HEK293 (cell line): Measurements from ENCODE around the gene NFIX.

Experiments
- CTCF ChIA-PET: fragments of 350-600 bp; formaldehyde crosslinking; extraction: SDS; loops from one replicate; lab custom pipeline; 2021; ENCODE audit warnings: antibody characterized with exemption; lab: Yijun Ruan, JAX
- POLR2A ChIA-PET: fragments of 300-600 bp; formaldehyde crosslinking; extraction: SDS; loops from one replicate; lab custom pipeline; 2020; ENCODE audit warnings: antibody characterized with exemption, inconsistent platforms; lab: Yijun Ruan, JAX
- H3K27ac ChIP-seq: fragments of 200-500 bp; sonication (Bioruptor generic); 2 replicates; pipeline ENCODE4 v1.5.1; 2014; ENCODE audit warnings: low read depth, low read length, control low read depth, inconsistent platforms; ENCODE audit errors: extremely low read depth
- H3K36me3 ChIP-seq, 2 experiments: fragments of 200-500 bp in 1 of 2; sonication (Bioruptor generic) in 1 of 2; 1 replicate in 1 of 2; 2 replicates in 1 of 2; pipeline ENCODE4 v1.5.1; 2014 to 2017; ENCODE audit warnings: inconsistent platforms in 2 of 2, low read length in 2 of 2; ENCODE audit not compliant: control insufficient read depth in 2 of 2, insufficient read depth in 1 of 2
- H3K4me1 ChIP-seq: fragments of 200-500 bp; sonication (Bioruptor generic); 2 replicates; pipeline ENCODE4 v1.5.1; 2014; ENCODE audit warnings: mild to moderate bottlenecking, low read length, inconsistent platforms; ENCODE audit not compliant: control insufficient read depth, insufficient read depth
- H3K4me3 ChIP-seq: 2 replicates; pipeline ENCODE4 v1.5.1; 2011; ENCODE audit warnings: low read depth, mild to moderate bottlenecking, control low read depth, low read length, moderate library complexity
- H3K9me3 ChIP-seq: fragments of 200-500 bp; sonication (Bioruptor generic); 2 replicates; pipeline ENCODE4 v1.5.1; 2014; ENCODE audit warnings: low read depth, low read length, inconsistent platforms; ENCODE audit not compliant: control insufficient read depth, insufficient read depth
- KLF17 ChIP-seq: fragments of 450-650 bp; formaldehyde crosslinking; IDR thresholded peaks from 2 replicates; pipeline ENCODE4 v1.5.1; 2016; ENCODE audit warnings: missing biosample characterization, missing genetic modification characterization
- KLF9 ChIP-seq: fragments of 450-650 bp; formaldehyde crosslinking; IDR thresholded peaks from 2 replicates; pipeline ENCODE4 v1.5.1; 2016; ENCODE audit warnings: missing biosample characterization, missing genetic modification characterization, low read depth
- MYNN ChIP-seq: fragments of 450-650 bp; formaldehyde crosslinking; IDR thresholded peaks from 2 replicates; pipeline ENCODE4 v1.5.1; 2016; ENCODE audit warnings: missing biosample characterization, missing genetic modification characterization, borderline replicate concordance
- PRDM1 ChIP-seq: fragments of 450-650 bp; formaldehyde crosslinking; IDR thresholded peaks from 2 replicates; pipeline ENCODE4; 2016; ENCODE audit warnings: missing biosample characterization, missing genetic modification characterization
- REPIN1 ChIP-seq: fragments of 450-650 bp; formaldehyde crosslinking; IDR thresholded peaks from 2 replicates; pipeline ENCODE4 v1.5.1; 2017; ENCODE audit warnings: missing biosample characterization, missing genetic modification characterization, low read depth
- ZBTB11 ChIP-seq: fragments of 450-650 bp; formaldehyde crosslinking; conservative IDR thresholded peaks from 2 replicates; pipeline ENCODE4 v1.5.1; 2016; ENCODE audit warnings: low read depth, missing biosample characterization, missing genetic modification characterization
- ZBTB20 ChIP-seq: fragments of 450-650 bp; formaldehyde crosslinking; IDR thresholded peaks from 2 replicates; pipeline ENCODE4 v1.5.1; 2016; ENCODE audit warnings: missing biosample characterization, missing genetic modification characterization
- ZFP69B ChIP-seq: fragments of 450-650 bp; formaldehyde crosslinking; IDR thresholded peaks from 2 replicates; pipeline ENCODE4 v1.5.1; 2016; ENCODE audit warnings: missing biosample characterization, missing genetic modification characterization
- ZNF138 ChIP-seq: fragments of 450-650 bp; formaldehyde crosslinking; IDR thresholded peaks from 2 replicates; pipeline ENCODE4 v1.5.1; 2016; ENCODE audit warnings: missing biosample characterization, missing genetic modification characterization, borderline replicate concordance
- ZNF202 ChIP-seq: fragments of 450-650 bp; formaldehyde crosslinking; IDR thresholded peaks from 2 replicates; pipeline ENCODE4 v1.5.1; 2016; ENCODE audit warnings: missing biosample characterization, missing genetic modification characterization, borderline replicate concordance
- ZNF335 ChIP-seq: fragments of 450-650 bp; formaldehyde crosslinking; conservative IDR thresholded peaks from 2 replicates; pipeline ENCODE4 v1.5.1; 2016; ENCODE audit warnings: missing biosample characterization, missing genetic modification characterization
- ZNF366 ChIP-seq: fragments of 450-650 bp; formaldehyde crosslinking; conservative IDR thresholded peaks from 2 replicates; pipeline ENCODE4 v1.5.1; 2016; ENCODE audit warnings: missing biosample characterization, missing genetic modification characterization
- ZNF514 ChIP-seq: fragments of 450-650 bp; formaldehyde crosslinking; IDR thresholded peaks from 2 replicates; pipeline ENCODE4 v1.5.1; 2016; ENCODE audit warnings: missing biosample characterization, missing genetic modification characterization
- ZNF555 ChIP-seq: fragments of 450-650 bp; formaldehyde crosslinking; conservative IDR thresholded peaks from 2 replicates; pipeline ENCODE4 v1.5.1; 2017; ENCODE audit warnings: missing biosample characterization, mild to moderate bottlenecking, missing genetic modification characterization, inconsistent platforms
- ZNF558 ChIP-seq: fragments of 450-650 bp; formaldehyde crosslinking; IDR thresholded peaks from 2 replicates; pipeline ENCODE4 v1.5.1; 2016; ENCODE audit warnings: missing biosample characterization, missing genetic modification characterization
- ZNF596 ChIP-seq: fragments of 450-650 bp; IDR thresholded peaks from 2 replicates; pipeline ENCODE4 v1.5.0; 2018; ENCODE audit warnings: missing biosample characterization, mild to moderate bottlenecking, missing genetic modification characterization, moderate library complexity
- ZNF707 ChIP-seq: fragments of 450-650 bp; formaldehyde crosslinking; IDR thresholded peaks from 2 replicates; pipeline ENCODE4 v1.5.1; 2016; ENCODE audit warnings: missing biosample characterization, missing genetic modification characterization
- ZNF747 ChIP-seq: fragments of 450-650 bp; formaldehyde crosslinking; IDR thresholded peaks from 2 replicates; pipeline ENCODE4 v1.5.1; 2016; ENCODE audit warnings: missing biosample characterization, missing genetic modification characterization
- ZNF791 ChIP-seq: fragments of 450-650 bp; formaldehyde crosslinking; IDR thresholded peaks from 2 replicates; pipeline ENCODE4 v1.5.1; 2016; ENCODE audit warnings: missing biosample characterization, missing genetic modification characterization
- TF ChIP-seq, protein P1 (sequence below): fragments of 450-650 bp; formaldehyde crosslinking; IDR thresholded peaks from 2 replicates; pipeline ENCODE4 v1.5.1; 2016; ENCODE audit warnings: missing biosample characterization, missing genetic modification characterization

The NFIX gene

GRCh38 chr19:12979974-12980373 lies 15.3 kb upstream of the NFIX start:
- POLR2A ChIA-PET, result interaction anchor here (0.6 to 0.7 kb wide), 2 partner anchors 54 to 114 kb away, joined by 3 read pairs; no protein-coding TSS in a partner anchor

GRCh38 chr19:12982648-12983047 lies 12.6 kb upstream of the NFIX start:
- CTCF ChIA-PET, result interaction anchor here (0.6 to 13.3 kb wide), 7 partner anchors 17 to 110 kb away, joined by 3 to 274 read pairs (median 6); no protein-coding TSS in a partner anchor
- H3K36me3 ChIP-seq, result no peaks in the 10 kb centered on the region
- TF ChIP-seq ZNF366 (tag by site-specific recombination) (peak; percentile 83), ZNF747 (tag by site-specific recombination) (no peak), PRDM1 (tag by site-specific recombination) (peak; percentile 81), ZNF514 (tag by site-specific recombination) (no peak), ZNF202 (tag by site-specific recombination) (0 out of 2 replicates have a peak, but pooled peaks have one; percentile 7), ZNF596 (tag by site-specific recombination) (peak; percentile 99), KLF17 (no peak), ZNF707 (tag by site-specific recombination) (0 out of 2 replicates have a peak, but pooled peaks have one; percentile 12)
- TF ChIP-seq, all 188 proteins: peak for 5
- Histone ChIP-seq H3K9me3 (no peaks in the 10 kb centered on the region), H3K4me1 (no peaks in the 10 kb centered on the region), H3K27ac (no peak overlapping the region), H3K4me3 (no peak overlapping the region)
- POLR2A ChIA-PET, result interaction anchor here (0.7 kb wide), 1 partner anchor 181 kb away, joined by 3 read pairs; no protein-coding TSS in a partner anchor

More at GRCh38 chr19:12979974-12980373, 15.3 kb upstream of the NFIX start:
- no peak for TF ChIP-seq ZBTB20
- TF ChIP-seq, protein P1, sequence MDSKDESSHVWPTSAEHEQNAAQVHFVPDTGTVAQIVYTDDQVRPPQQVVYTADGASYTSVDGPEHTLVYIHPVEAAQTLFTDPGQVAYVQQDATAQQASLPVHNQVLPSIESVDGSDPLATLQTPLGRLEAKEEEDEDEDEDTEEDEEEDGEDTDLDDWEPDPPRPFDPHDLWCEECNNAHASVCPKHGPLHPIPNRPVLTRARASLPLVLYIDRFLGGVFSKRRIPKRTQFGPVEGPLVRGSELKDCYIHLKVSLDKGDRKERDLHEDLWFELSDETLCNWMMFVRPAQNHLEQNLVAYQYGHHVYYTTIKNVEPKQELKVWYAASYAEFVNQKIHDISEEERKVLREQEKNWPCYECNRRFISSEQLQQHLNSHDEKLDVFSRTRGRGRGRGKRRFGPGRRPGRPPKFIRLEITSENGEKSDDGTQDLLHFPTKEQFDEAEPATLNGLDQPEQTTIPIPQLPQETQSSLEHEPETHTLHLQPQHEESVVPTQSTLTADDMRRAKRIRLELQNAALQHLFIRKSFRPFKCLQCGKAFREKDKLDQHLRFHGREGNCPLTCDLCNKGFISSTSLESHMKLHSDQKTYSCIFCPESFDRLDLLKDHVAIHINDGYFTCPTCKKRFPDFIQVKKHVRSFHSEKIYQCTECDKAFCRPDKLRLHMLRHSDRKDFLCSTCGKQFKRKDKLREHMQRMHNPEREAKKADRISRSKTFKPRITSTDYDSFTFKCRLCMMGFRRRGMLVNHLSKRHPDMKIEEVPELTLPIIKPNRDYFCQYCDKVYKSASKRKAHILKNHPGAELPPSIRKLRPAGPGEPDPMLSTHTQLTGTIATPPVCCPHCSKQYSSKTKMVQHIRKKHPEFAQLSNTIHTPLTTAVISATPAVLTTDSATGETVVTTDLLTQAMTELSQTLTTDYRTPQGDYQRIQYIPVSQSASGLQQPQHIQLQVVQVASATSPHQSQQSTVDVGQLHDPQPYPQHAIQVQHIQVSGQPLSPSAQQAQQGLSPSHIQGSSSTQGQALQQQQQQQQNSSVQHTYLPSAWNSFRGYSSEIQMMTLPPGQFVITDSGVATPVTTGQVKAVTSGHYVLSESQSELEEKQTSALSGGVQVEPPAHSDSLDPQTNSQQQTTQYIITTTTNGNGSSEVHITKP (tag by site-specific recombination), result 0 out of 2 replicates have a peak, but pooled peaks have one; percentile 13
- no peaks in the 10 kb centered on the region for H3K4me1 ChIP-seq
- no peaks in the 10 kb centered on the region for H3K36me3 ChIP-seq
- CTCF ChIA-PET, result interaction anchor here (1.0 to 13.3 kb wide), 8 partner anchors 14 to 113 kb away, joined by 3 to 274 read pairs (median 5); no protein-coding TSS in a partner anchor
- no peak overlapping the region for H3K4me3 ChIP-seq
- H3K9me3 ChIP-seq, result no peaks in the 10 kb centered on the region
- no peak overlapping the region for H3K27ac ChIP-seq

DNA sequence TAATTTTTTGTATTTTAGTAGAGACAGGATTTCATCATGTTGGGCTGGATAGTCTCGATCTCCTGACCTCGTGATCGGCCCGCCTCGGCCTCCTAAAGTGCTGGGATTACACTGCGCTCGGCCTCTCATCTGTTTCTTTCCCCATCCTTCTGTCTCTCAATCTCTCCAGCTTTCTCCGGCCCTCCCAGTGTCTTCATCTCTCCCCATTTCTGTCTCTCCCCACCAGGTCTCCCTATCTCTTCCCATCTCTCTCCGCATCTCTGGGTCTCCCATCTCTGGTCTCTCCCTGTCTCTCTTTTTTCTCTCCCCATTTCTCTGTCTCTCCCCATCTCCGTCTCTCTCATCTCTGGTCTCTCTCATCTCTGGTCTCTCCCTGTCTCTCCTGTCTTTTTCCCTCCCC lies 12.2 kb upstream of the NFIX start:
- no peak overlapping the region for H3K27ac ChIP-seq
- no peaks in the 10 kb centered on the region for H3K36me3 ChIP-seq
- H3K4me1 ChIP-seq, result no peaks in the 10 kb centered on the region
- peak overlapping the region; percentile 16 for H3K4me3 ChIP-seq
- no peaks in the 10 kb centered on the region for H3K9me3 ChIP-seq
- POLR2A ChIA-PET, result interaction anchor here (0.7 kb wide), 1 partner anchor 180 kb away, joined by 3 read pairs; no protein-coding TSS in a partner anchor
- TF ChIP-seq MYNN (tag by site-specific recombination) (no peak), ZNF555 (no peak), ZNF335 (tag by site-specific recombination) (peak; percentile 47; the same call in 1 of the 2 replicates), ZNF138 (tag by site-specific recombination) (no peak), ZNF558 (no peak), KLF9 (no peak), ZNF791 (tag by site-specific recombination) (0 out of 2 replicates have a peak, but pooled peaks have one; percentile 51), ZFP69B (peak; percentile 13; the same call in 1 of the 2 replicates), ZNF202 (tag by site-specific recombination) (0 out of 2 replicates have a peak, but pooled peaks have one; percentile 17), ZBTB11 (tag by site-specific recombination) (0 out of 2 replicates have a peak, but pooled peaks have one; percentile 21), REPIN1 (tag by site-specific recombination) (no peak)
- CTCF ChIA-PET, result interaction anchor here (0.6 to 13.3 kb wide), 11 partner anchors 18 to 633 kb away, joined by 3 to 274 read pairs (median 4); no protein-coding TSS in a partner anchor
